ENCODE measurements around the gene PHTF2.

Gene PHTF2

GRCh38 chr7:77798394-77799077 is at the start of gene PHTF2, which contains the start of gene TMEM60 (continued):
- TF ChIP-seq AEBP2 (tag by site-specific recombination; IDR thresholded peaks at IDR 0.05; ENCODE audit: borderline replicate concordance) (no peak), ZEB2 (tag by site-specific recombination; IDR thresholded peaks at IDR 0.05) (peak; percentile 78; the same call in 1 of the 2 replicates), ZNF76 (tag by site-specific recombination; IDR thresholded peaks at IDR 0.05; ENCODE audit: borderline replicate concordance, low read depth) (0 out of 2 replicates have a peak, but pooled peaks have one; percentile 11), PRDM4 (tag by site-specific recombination; IDR thresholded peaks at IDR 0.05) (no peak), ZNF639 (tag by site-specific recombination; IDR thresholded peaks at IDR 0.05) (no peak), ZNF513 (tag by site-specific recombination; IDR thresholded peaks at IDR 0.05) (no peak), ZNF10 (tag by site-specific recombination; IDR thresholded peaks at IDR 0.05) (no peak), ZNF214 (tag by site-specific recombination; IDR thresholded peaks at IDR 0.05; ENCODE audit: borderline replicate concordance) (no peak), ZNF704 (tag by site-specific recombination; IDR thresholded peaks at IDR 0.05) (no peak), ZNF624 (tag by site-specific recombination; IDR thresholded peaks at IDR 0.05) (no peak), KLF8 (tag by site-specific recombination; IDR thresholded peaks at IDR 0.05) (peak; percentile 81), ZNF747 (tag by site-specific recombination; IDR thresholded peaks at IDR 0.05) (no peak), ZBTB21 (tag by site-specific recombination; IDR thresholded peaks at IDR 0.05) (no peak), ZNF26 (tag by site-specific recombination; IDR thresholded peaks at IDR 0.05) (no peak), ZNF175 (tag by site-specific recombination; IDR thresholded peaks at IDR 0.05) (no peak), ZNF658 (tag by site-specific recombination; IDR thresholded peaks at IDR 0.05) (no peak), ZBTB44 (tag by site-specific recombination; IDR thresholded peaks at IDR 0.05) (peak; percentile 46; the same call in 1 of the 2 replicates), REPIN1 (tag by site-specific recombination; IDR thresholded peaks at IDR 0.05; ENCODE audit: low read depth) (no peak), ZNF280D (tag by site-specific recombination; IDR thresholded peaks at IDR 0.05) (no peak)
